T-helper 9 cell (primary cell): ENCODE data around the gene CEACAM16.

Source experiments
- DNase-seq: peaks from one replicate; pipeline ENCODE4 v3.0.0-alpha.2; 2020

CEACAM16 gene

GRCh38 chr19:44746946-44747738 is 48.2 kb downstream of the CEACAM16 start:
- peak; percentile 93 for DNase-seq

- DNase-seq, result no peak
Observed at GRCh38 chr19:44747739-44748425, 48.9 kb downstream of the CEACAM16 start.

GRCh38 chr19:44748426-44749254 is 49.7 kb downstream of the CEACAM16 start, which contains the start of gene BCL3:
Gene BCL3, plus strand, starts transcription at chr19:44748708. Its CDS starts 83 bp downstream, at chr19:44748791.
- peak; percentile 72 for DNase-seq

DNA sequence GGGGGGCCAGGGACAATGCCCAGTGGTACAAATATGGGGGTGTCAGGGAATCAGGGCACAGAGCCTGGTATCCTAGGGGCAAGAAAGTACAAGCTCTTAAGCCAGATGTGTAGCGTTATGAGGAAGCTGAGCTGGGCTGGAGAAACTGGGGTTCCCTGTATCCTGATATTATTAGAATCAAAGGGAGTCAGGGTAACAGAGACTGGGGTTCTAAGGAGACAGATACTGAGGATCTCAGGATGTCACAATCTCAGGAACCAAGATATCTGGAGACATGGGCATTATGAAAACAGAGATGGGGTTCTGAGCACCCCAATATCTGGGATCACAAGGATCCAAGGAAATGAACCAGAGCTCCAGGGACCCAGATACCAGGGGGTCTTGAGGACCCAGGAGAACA is 50.3 kb downstream of the CEACAM16 start:
- no peak for DNase-seq

- no peak for DNase-seq
Observed at GRCh38 chr19:44749994-44750393, 51.0 kb downstream of the CEACAM16 start.

- DNase-seq, result no peak
Observed at GRCh38 chr19:44752123-44752815, 53.3 kb downstream of the CEACAM16 start.

- peak; percentile 92 for DNase-seq
Observed at GRCh38 chr19:44752816-44753625, 54.1 kb downstream of the CEACAM16 start.

- DNase-seq, result no peak
Observed at GRCh38 chr19:44753626-44753931, 54.6 kb downstream of the CEACAM16 start.

- peak; percentile 37 for DNase-seq
Observed at GRCh38 chr19:44753932-44754749, 55.2 kb downstream of the CEACAM16 start.

GRCh38 chr19:44754750-44755080 is 55.8 kb downstream of the CEACAM16 start:
- DNase-seq, result no peak

GRCh38 chr19:44755219-44755618 is 56.3 kb downstream of the CEACAM16 start:
- no peak for DNase-seq

- no peak for DNase-seq
Observed at GRCh38 chr19:44756089-44756562, 57.2 kb downstream of the CEACAM16 start.

DNA sequence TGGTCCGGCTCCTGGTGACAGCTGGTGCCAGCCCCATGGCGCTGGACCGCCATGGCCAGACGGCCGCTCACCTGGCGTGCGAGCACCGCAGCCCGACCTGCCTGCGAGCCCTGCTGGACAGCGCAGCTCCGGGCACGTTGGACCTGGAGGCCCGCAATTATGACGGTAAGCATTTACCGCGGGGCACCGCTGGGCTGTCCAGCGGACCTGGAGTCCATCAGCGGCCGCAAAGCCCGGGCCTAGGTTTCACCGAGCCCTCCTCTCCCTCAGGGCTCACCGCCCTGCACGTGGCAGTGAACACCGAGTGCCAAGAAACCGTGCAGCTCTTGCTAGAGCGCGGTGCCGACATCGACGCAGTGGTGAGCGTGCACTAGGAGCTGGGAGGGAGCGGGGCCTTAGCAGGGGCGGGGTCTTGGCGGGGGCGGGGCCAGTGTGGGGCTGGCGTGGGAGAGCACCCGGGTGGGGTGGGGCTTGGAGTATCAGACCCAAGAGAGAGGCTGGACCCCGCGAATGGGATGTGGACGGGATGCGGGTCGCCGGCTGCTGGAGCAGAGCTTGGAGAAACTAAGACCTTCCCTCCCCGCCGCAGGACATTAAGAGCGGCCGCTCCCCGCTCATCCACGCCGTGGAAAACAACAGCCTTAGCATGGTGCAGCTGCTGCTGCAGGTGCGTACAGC is 58.2 kb downstream of the CEACAM16 start:
- no peak for DNase-seq

DNA sequence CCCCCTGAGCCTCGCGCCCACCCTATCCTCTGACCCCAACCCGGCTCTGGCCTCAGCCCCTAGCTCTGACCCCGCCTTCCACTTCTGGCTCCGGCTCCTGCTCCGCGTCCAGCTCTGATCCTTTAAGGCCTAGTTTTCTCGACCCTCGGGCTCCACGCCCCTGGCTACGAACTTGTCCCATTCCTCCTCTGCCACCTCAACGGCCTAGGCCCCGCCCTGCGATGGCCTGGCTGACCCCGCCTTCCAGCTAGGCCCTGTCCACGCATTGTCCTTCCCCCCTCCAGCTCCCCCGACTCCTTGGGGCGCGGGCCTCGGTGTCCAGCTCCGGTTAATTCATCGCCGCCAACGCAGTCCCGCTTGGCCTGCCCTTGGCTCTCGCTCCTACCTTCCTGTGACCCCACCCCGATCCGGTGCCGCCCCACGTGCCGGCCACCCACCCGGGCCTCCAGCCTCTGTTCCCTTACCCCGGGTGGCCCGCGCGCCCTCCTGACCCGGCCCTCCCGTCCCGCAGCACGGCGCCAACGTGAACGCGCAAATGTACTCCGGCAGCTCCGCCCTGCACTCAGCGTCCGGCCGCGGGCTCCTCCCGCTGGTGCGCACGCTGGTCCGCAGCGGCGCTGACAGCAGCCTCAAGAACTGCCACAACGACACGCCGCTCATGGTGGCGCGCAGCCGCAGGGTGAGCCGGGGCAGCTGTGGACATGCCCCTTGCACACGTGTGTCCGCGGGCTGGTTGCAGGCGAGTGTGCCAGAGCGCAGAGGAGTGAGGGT is 59.0 kb downstream of the CEACAM16 start:
- DNase-seq, result no peak

- no peak for DNase-seq
Observed at GRCh38 chr19:44758596-44758995, 59.6 kb downstream of the CEACAM16 start.

GRCh38 chr19:44759083-44759804 is 60.3 kb downstream of the CEACAM16 start:
- DNase-seq, result no peak
